WTC11 (cell line): Measurements from ENCODE around the gene JMY.

Experiments used
- ATF3 ChIP-seq: sonication (generic); formaldehyde crosslinking; conservative IDR thresholded peaks from 2 replicates; pipeline ENCODE4 v1.8.1; 2022; ENCODE audit warnings: mild to moderate bottlenecking, missing genetic modification reagents
- CBFB ChIP-seq: sonication (generic); formaldehyde crosslinking; IDR thresholded peaks from 2 replicates; pipeline ENCODE4 v1.8.1; 2022; ENCODE audit warnings: mild to moderate bottlenecking, low read depth, missing genetic modification reagents
- EMX1 ChIP-seq: fragments of 250-450 bp; sonication (Bioruptor Pico); IDR thresholded peaks from 2 replicates; pipeline ENCODE4 v1.8.0; 2021; ENCODE audit warnings: mild to moderate bottlenecking
- TCF7 ChIP-seq: sonication (generic); formaldehyde crosslinking; IDR thresholded peaks from 2 replicates; pipeline ENCODE4 v1.8.0; 2022; ENCODE audit warnings: mild to moderate bottlenecking, low read depth, missing genetic modification reagents, moderate library complexity
- TEAD1 ChIP-seq: sonication (generic); formaldehyde crosslinking; IDR thresholded peaks from 2 replicates; pipeline ENCODE4 v1.8.0; 2022; ENCODE audit warnings: mild to moderate bottlenecking, missing genetic modification reagents
- TF ChIP-seq, protein P1 (sequence below): sonication (generic); formaldehyde crosslinking; conservative IDR thresholded peaks from 2 replicates; pipeline ENCODE4 v1.8.1; 2023; ENCODE audit warnings: mild to moderate bottlenecking, low read depth, missing genetic modification reagents, moderate library complexity
- TF ChIP-seq, protein P2 (sequence below): fragments of 200-600 bp; IDR thresholded peaks from 2 replicates; pipeline ENCODE4 v1.8.0; 2022; ENCODE audit warnings: antibody characterized with exemption
- TF ChIP-seq, protein P3 (sequence below): fragments of 250-450 bp; sonication (Bioruptor Pico); IDR thresholded peaks from 2 replicates; pipeline ENCODE4 v1.9.0; 2021; ENCODE audit warnings: moderate library complexity, mild to moderate bottlenecking, inconsistent platforms, borderline replicate concordance

- TF ChIP-seq, protein P1, sequence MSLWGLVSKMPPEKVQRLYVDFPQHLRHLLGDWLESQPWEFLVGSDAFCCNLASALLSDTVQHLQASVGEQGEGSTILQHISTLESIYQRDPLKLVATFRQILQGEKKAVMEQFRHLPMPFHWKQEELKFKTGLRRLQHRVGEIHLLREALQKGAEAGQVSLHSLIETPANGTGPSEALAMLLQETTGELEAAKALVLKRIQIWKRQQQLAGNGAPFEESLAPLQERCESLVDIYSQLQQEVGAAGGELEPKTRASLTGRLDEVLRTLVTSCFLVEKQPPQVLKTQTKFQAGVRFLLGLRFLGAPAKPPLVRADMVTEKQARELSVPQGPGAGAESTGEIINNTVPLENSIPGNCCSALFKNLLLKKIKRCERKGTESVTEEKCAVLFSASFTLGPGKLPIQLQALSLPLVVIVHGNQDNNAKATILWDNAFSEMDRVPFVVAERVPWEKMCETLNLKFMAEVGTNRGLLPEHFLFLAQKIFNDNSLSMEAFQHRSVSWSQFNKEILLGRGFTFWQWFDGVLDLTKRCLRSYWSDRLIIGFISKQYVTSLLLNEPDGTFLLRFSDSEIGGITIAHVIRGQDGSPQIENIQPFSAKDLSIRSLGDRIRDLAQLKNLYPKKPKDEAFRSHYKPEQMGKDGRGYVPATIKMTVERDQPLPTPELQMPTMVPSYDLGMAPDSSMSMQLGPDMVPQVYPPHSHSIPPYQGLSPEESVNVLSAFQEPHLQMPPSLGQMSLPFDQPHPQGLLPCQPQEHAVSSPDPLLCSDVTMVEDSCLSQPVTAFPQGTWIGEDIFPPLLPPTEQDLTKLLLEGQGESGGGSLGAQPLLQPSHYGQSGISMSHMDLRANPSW (CRISPR knock-in tag): no peak
- TF ChIP-seq ATF3 (CRISPR knock-in tag) (no peak), CBFB (CRISPR knock-in tag) (peak; percentile 34; the same call in 1 of the 2 replicates), TCF7 (CRISPR knock-in tag) (no peak), EMX1 (CRISPR knock-in tag) (no peak), TEAD1 (peak; percentile 61; the same call in 1 of the 2 replicates)
- TF ChIP-seq, protein P2, sequence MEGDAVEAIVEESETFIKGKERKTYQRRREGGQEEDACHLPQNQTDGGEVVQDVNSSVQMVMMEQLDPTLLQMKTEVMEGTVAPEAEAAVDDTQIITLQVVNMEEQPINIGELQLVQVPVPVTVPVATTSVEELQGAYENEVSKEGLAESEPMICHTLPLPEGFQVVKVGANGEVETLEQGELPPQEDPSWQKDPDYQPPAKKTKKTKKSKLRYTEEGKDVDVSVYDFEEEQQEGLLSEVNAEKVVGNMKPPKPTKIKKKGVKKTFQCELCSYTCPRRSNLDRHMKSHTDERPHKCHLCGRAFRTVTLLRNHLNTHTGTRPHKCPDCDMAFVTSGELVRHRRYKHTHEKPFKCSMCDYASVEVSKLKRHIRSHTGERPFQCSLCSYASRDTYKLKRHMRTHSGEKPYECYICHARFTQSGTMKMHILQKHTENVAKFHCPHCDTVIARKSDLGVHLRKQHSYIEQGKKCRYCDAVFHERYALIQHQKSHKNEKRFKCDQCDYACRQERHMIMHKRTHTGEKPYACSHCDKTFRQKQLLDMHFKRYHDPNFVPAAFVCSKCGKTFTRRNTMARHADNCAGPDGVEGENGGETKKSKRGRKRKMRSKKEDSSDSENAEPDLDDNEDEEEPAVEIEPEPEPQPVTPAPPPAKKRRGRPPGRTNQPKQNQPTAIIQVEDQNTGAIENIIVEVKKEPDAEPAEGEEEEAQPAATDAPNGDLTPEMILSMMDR: no peak
- TF ChIP-seq, protein P3, sequence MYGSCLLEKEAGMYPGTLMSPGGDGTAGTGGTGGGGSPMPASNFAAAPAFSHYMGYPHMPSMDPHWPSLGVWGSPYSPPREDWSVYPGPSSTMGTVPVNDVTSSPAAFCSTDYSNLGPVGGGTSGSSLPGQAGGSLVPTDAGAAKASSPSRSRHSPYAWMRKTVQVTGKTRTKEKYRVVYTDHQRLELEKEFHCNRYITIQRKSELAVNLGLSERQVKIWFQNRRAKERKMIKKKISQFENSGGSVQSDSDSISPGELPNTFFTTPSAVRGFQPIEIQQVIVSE: no peak
These were observed at the start of gene JMY for GRCh38 chr5:79235634-79236361.
